HG03354 (cell line): ENCODE data around the gene KRTAP5-2.
"Not testable (repeated sequence)": the region's sequence is repeated elsewhere in the genome, so short reads cannot be mapped to it uniquely, and the experiment has no call there.

Experiments used
- ATAC-seq: cut with Tn5 transposase; IDR thresholded peaks from one replicate; pipeline ENCODE4 v1.9.1; 2021; ENCODE audit warnings: mild to moderate bottlenecking; ENCODE audit not compliant: unreplicated experiment, poor library complexity, severe bottlenecking

Gene KRTAP5-2

GRCh38 chr11:1597994-1598380 lies at the start of gene KRTAP5-2:
TSS of gene KRTAP5-2 (minus strand) at chr11:1598294. CDS start at chr11:1598250, 44 bp downstream.
- ATAC-seq: no peak

- not testable (repeated sequence) for ATAC-seq
These were observed 48.4 kb upstream of the KRTAP5-2 start for GRCh38 chr11:1646540-1646939.

- ATAC-seq: no peak
These were observed 47.3 kb upstream of the KRTAP5-2 start for GRCh38 chr11:1645357-1645821.

- no peak for ATAC-seq
These were observed 46.7 kb upstream of the KRTAP5-2 start for GRCh38 chr11:1644601-1645356.

GRCh38 chr11:1643146-1643690 lies 45.1 kb upstream of the KRTAP5-2 start:
- no peak for ATAC-seq

- no peak for ATAC-seq
These were observed 44.4 kb upstream of the KRTAP5-2 start for GRCh38 chr11:1642288-1643145.

GRCh38 chr11:1641096-1641495 lies 43.0 kb upstream of the KRTAP5-2 start:
- ATAC-seq: no peak

- ATAC-seq: no peak
These were observed 42.2 kb upstream of the KRTAP5-2 start for GRCh38 chr11:1640076-1640946.

- ATAC-seq: no peak
These were observed 41.6 kb upstream of the KRTAP5-2 start for GRCh38 chr11:1639666-1640065.

- ATAC-seq: no peak
These were observed 41.1 kb upstream of the KRTAP5-2 start for GRCh38 chr11:1639102-1639620.

GRCh38 chr11:1638344-1638743 lies 40.2 kb upstream of the KRTAP5-2 start:
- no peak for ATAC-seq

- no peak for ATAC-seq
These were observed 39.5 kb upstream of the KRTAP5-2 start for GRCh38 chr11:1637628-1638027.

- no peak for ATAC-seq
These were observed 38.3 kb upstream of the KRTAP5-2 start for GRCh38 chr11:1636291-1636950.

GRCh38 chr11:1633864-1634263 lies 35.8 kb upstream of the KRTAP5-2 start:
- no peak for ATAC-seq

- no peak for ATAC-seq
These were observed 34.1 kb upstream of the KRTAP5-2 start for GRCh38 chr11:1632053-1632714.

GRCh38 chr11:1631066-1631568 lies 33.0 kb upstream of the KRTAP5-2 start:
- ATAC-seq: no peak

- ATAC-seq: no peak
These were observed 32.2 kb upstream of the KRTAP5-2 start for GRCh38 chr11:1630271-1630670.
